ENCODE measurements around the gene B3GLCT. TPM values are rescaled to one million over a fixed set of nuclear protein-coding genes. Genes with fewer than 3 reads are reported as not detected.

Gene B3GLCT
- total RNA-seq, 2 donors from 2014 or later = 18.2 to 40.2 TPM

GRCh38 chr13:31242916-31243315, 43.1 kb downstream of the B3GLCT start:
- Histone ChIP-seq H3K27ac (no peak overlapping the region), H3K4me1 (peaks cover 0 to 3% of the 10 kb centered on the region in 2 donors), H3K27me3 (no peaks in the 10 kb centered on the region), H3K36me3 (peaks cover 8% of the 10 kb centered on the region), H3K4me3 (no peak overlapping the region), H3K9me3 (no peaks in the 10 kb centered on the region)
- DNase-seq (ENCODE audit: low spot score) = no peak
- no peak for TF ChIP-seq CTCF (IDR thresholded peaks at IDR 0.05)

DNA sequence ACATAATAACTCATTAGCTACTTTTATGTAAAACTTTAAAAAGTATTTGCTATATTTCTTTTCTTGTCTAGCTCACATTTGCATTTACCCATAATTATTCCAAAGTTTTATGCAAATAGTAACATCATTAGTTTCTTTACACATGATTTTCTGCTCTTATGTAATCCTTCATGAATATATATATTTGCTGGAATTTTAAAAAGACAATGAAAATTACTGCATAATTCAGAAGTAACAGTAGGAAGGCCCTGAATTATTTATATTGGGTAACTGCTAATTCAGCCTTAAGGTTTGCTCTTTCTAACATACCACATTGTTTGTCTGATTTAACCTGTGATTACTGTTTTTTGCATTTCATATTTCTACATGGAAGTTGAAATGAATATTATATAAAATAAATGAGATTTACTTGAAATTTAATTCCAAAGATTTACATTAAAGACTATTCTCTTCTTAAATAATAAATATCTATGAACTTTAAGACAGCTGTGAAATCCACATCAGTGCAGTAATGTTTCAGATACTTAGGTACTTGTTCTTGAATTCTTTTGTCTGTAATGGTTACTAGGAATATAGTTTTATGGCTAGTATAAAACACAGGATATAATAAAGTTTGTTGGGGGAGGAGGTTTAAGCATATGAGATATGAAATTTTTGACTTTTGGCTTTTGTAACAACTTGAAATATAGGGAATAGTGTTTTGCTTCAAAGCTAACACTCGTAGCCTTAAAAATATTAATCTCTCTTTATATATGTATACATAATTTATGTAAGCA, 46.0 kb downstream of the B3GLCT start:
- no peak for TF ChIP-seq CTCF (IDR thresholded peaks at IDR 0.05)

GRCh38 chr13:31246918-31247317, 47.1 kb downstream of the B3GLCT start:
- Histone ChIP-seq H3K27me3 (no peaks in the 10 kb centered on the region), H3K36me3 (peaks cover 28% of the 10 kb centered on the region), H3K4me1 (peaks cover 0 to 3% of the 10 kb centered on the region in 2 donors), H3K27ac (no peak overlapping the region), H3K4me3 (no peak overlapping the region), H3K9me3 (no peaks in the 10 kb centered on the region)
- no peak for TF ChIP-seq CTCF (IDR thresholded peaks at IDR 0.05)
- no peak for DNase-seq (ENCODE audit: low spot score)

More for the DNA sequence above, 46.0 kb downstream of the B3GLCT start:
- Histone ChIP-seq H3K9me3 (no peaks in the 10 kb centered on the region), H3K27ac (no peak overlapping the region), H3K36me3 (peaks cover 19% of the 10 kb centered on the region), H3K4me3 (no peak overlapping the region), H3K4me1 (peaks cover 0 to 3% of the 10 kb centered on the region in 2 donors), H3K27me3 (no peaks in the 10 kb centered on the region)
- no peak for DNase-seq (ENCODE audit: low spot score)

GRCh38 chr13:31248361-31248760, 48.6 kb downstream of the B3GLCT start:
- H3K9me3 ChIP-seq = no peaks in the 10 kb centered on the region
- no peak overlapping the region for H3K4me3 ChIP-seq
- H3K27me3 ChIP-seq = no peaks in the 10 kb centered on the region
- TF ChIP-seq CTCF (IDR thresholded peaks at IDR 0.05) = no peak
- no peaks in the 10 kb centered on the region for H3K4me1 ChIP-seq
- no peak for DNase-seq (ENCODE audit: low spot score)
- H3K36me3 ChIP-seq = peaks cover 28% of the 10 kb centered on the region
- H3K27ac ChIP-seq = no peak overlapping the region

GRCh38 chr13:31248965-31249539, 49.3 kb downstream of the B3GLCT start:
- Histone ChIP-seq H3K36me3 (peaks cover 28% of the 10 kb centered on the region), H3K27ac (no peak overlapping the region), H3K9me3 (no peaks in the 10 kb centered on the region), H3K4me1 (no peaks in the 10 kb centered on the region), H3K4me3 (no peak overlapping the region), H3K27me3 (no peaks in the 10 kb centered on the region)
- TF ChIP-seq CTCF (IDR thresholded peaks at IDR 0.05) = no peak
- DNase-seq (ENCODE audit: low spot score) = no peak

Data from right atrium auricular region (tissue), 2 donors.